Mesothelial cell of epicardium (in vitro differentiated cells): Measurements from ENCODE around the gene MRPS26. TPM values are rescaled to one million over a fixed set of nuclear protein-coding genes. Genes with fewer than 3 reads are reported as not detected.
"Not testable (repeated sequence)": the region's sequence is repeated elsewhere in the genome, so short reads cannot be mapped to it uniquely, and the experiment has no call there.

Experiments
- DNase-seq, 2 experiments: peaks; one replicate each; pipeline ENCODE4 v3.0.0; 2021; ENCODE audit warnings: low spot score in 2 of 2; ENCODE audit not compliant: unreplicated experiment in 2 of 2
- H3K27ac Mint-ChIP-seq: 2 replicates; pipeline ENCODE4 v1.8.0; 2021; ENCODE audit warnings: mixed read lengths
- H3K27me3 Mint-ChIP-seq: 2 replicates; pipeline ENCODE4 v1.8.0; 2021; ENCODE audit warnings: low read depth, mixed read lengths
- H3K36me3 Mint-ChIP-seq: 2 replicates; pipeline ENCODE4 v1.8.0; 2021; ENCODE audit warnings: mixed read lengths
- H3K4me1 Mint-ChIP-seq: 2 replicates; pipeline ENCODE4 v1.8.0; 2021; ENCODE audit warnings: mixed read lengths
- H3K4me3 Mint-ChIP-seq: 2 replicates; pipeline ENCODE4 v1.8.0; 2021; ENCODE audit warnings: mild to moderate bottlenecking, moderate library complexity, mixed read lengths
- H3K9me3 Mint-ChIP-seq: 2 replicates; pipeline ENCODE4 v1.8.0; 2021; ENCODE audit warnings: mixed read lengths
- CTCF ChIP-seq: fragments of 200-600 bp; sonication (generic); IDR thresholded peaks from one replicate; pipeline ENCODE4 v1.5.0; 2021; ENCODE audit warnings: antibody characterized with exemption; ENCODE audit not compliant: unreplicated experiment
- total RNA-seq: library from RNA; stranded (reverse); gene quantifications from 3 replicates; pipeline ENCODE4 v1.2.1, GENCODE V29; 2021

Gene MRPS26
- total RNA-seq, 1 donor from 2014 or later = 56.9 TPM

DNA sequence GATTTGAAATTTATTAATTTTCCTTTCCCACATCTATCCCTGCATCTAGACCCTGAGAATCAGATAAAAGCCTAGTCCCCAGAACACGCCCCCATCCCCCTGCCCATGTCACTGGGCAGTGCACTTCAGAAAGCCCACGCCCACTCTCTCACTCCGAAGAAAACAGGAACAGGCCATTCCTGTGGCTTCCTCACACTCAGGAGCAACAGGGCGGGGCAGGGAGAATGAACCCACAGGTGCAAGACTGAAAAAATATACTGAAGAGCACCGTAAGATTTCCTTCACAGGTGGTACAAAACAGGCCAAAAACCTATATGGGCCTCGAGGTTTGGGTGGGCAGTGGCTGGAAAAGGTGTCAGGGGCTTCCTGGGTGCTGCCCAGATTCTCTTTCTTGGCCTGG, 29.0 kb downstream of the MRPS26 start:
- H3K27me3 Mint-ChIP-seq = peaks cover 63% of the 10 kb centered on the region
- DNase-seq = no peak
- TF ChIP-seq CTCF = no peak
- H3K27ac Mint-ChIP-seq = no peak overlapping the region
- no peaks in the 10 kb centered on the region for H3K36me3 Mint-ChIP-seq
- no peak overlapping the region for H3K4me3 Mint-ChIP-seq
- peaks cover 3% of the 10 kb centered on the region for H3K4me1 Mint-ChIP-seq
- no peaks in the 10 kb centered on the region for H3K9me3 Mint-ChIP-seq

- DNase-seq, H3K9me3 Mint-ChIP-seq, H3K4me1 Mint-ChIP-seq, H3K27ac Mint-ChIP-seq, H3K4me3 Mint-ChIP-seq, H3K36me3 Mint-ChIP-seq: not testable (repeated sequence)
- H3K27me3 Mint-ChIP-seq = peaks cover 68% of the 10 kb centered on the region
These were observed 29.5 kb downstream of the MRPS26 start for GRCh38 chr20:3075315-3075714.

- TF ChIP-seq CTCF = no peak
- H3K4me1 Mint-ChIP-seq = no peaks in the 10 kb centered on the region
- DNase-seq = no peak
- H3K36me3 Mint-ChIP-seq = no peaks in the 10 kb centered on the region
- H3K4me3 Mint-ChIP-seq = no peak overlapping the region
- peaks cover 73% of the 10 kb centered on the region for H3K27me3 Mint-ChIP-seq
- H3K9me3 Mint-ChIP-seq = no peaks in the 10 kb centered on the region
- H3K27ac Mint-ChIP-seq = no peak overlapping the region
These were observed 31.8 kb downstream of the MRPS26 start for GRCh38 chr20:3077618-3078134.

DNA sequence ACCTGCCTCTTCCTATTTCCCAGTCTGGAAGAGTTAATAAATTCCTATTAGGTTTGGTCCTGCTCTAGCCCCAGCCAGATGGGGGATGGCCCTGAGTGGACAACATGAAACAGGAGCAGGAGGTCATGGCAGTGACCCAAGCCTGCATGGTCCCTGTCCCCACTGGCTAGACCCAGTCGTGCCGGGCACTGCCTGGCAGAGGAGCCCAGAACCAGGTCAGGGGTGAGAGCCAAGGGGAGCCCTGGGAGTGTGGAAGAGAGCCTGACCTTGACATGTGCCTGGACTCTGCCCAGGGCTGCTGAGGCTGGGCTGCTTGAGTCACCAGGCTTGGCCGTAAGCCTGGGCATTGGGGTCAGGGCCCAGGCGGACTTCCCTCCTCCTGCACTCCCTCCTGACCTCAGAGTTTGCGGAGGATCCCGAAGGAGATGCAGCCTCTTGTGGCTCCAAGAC, 35.1 kb downstream of the MRPS26 start:
- Mint-ChIP-seq H3K36me3 (no peaks in the 10 kb centered on the region), H3K4me1 (no peaks in the 10 kb centered on the region), H3K27me3 (peaks cover 78% of the 10 kb centered on the region), H3K9me3 (no peaks in the 10 kb centered on the region), H3K4me3 (no peak overlapping the region), H3K27ac (no peak overlapping the region)
- DNase-seq = no peak
- no peak for TF ChIP-seq CTCF

GRCh38 chr20:3081641-3082040, 35.8 kb downstream of the MRPS26 start:
- peaks cover 78% of the 10 kb centered on the region for H3K27me3 Mint-ChIP-seq
- no peaks in the 10 kb centered on the region for H3K4me1 Mint-ChIP-seq

More at GRCh38 chr20:3081641-3082040, 35.8 kb downstream of the MRPS26 start:
- Mint-ChIP-seq H3K36me3 (no peaks in the 10 kb centered on the region), H3K4me3 (peak overlapping the region; percentile 49), H3K9me3 (no peaks in the 10 kb centered on the region), H3K27ac (no peak overlapping the region)
- no peak for DNase-seq
- no peak for TF ChIP-seq CTCF
